ENCODE data around the gene ABAT.

DNA sequence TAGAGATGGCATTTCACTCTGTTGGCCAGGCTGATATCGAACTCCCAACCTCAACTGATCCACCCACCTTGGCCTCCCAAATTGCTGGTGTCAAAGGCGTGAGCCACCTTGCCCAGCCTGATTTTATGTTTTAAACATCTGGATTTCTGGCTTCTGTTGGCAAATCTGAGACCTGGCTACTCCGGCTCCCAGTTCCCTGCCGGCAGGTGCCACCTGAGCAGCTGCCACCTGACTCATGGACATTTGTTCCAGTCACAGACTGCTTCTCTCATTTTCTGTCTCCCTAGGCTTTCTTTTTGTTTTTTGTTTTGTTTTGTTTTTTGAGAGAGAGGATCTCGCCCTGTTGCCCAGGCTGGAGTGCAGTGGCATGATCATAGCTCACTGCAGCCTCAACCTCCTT is 132.8 kb downstream of the ABAT start:
- TF ChIP-seq, protein P1, sequence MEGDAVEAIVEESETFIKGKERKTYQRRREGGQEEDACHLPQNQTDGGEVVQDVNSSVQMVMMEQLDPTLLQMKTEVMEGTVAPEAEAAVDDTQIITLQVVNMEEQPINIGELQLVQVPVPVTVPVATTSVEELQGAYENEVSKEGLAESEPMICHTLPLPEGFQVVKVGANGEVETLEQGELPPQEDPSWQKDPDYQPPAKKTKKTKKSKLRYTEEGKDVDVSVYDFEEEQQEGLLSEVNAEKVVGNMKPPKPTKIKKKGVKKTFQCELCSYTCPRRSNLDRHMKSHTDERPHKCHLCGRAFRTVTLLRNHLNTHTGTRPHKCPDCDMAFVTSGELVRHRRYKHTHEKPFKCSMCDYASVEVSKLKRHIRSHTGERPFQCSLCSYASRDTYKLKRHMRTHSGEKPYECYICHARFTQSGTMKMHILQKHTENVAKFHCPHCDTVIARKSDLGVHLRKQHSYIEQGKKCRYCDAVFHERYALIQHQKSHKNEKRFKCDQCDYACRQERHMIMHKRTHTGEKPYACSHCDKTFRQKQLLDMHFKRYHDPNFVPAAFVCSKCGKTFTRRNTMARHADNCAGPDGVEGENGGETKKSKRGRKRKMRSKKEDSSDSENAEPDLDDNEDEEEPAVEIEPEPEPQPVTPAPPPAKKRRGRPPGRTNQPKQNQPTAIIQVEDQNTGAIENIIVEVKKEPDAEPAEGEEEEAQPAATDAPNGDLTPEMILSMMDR (IDR thresholded peaks at IDR 0.05): no peak
- TF ChIP-seq RAD21 (conservative IDR thresholded peaks at IDR 0.05 in 1 of 2, IDR thresholded peaks at IDR 0.05 in 1 of 2) (no peak), BHLHE40 (IDR thresholded peaks at IDR 0.05; ENCODE audit: low read depth, low read length) (no peak), HOXA7 (CRISPR knock-in tag; IDR thresholded peaks at IDR 0.05) (no peak), EP300 (IDR thresholded peaks at IDR 0.05) (no peak), CHD4 (IDR thresholded peaks at IDR 0.05; ENCODE audit: borderline replicate concordance) (no peak), SMC3 (IDR thresholded peaks at IDR 0.05) (no peak)
- TF ChIP-seq, protein P2, sequence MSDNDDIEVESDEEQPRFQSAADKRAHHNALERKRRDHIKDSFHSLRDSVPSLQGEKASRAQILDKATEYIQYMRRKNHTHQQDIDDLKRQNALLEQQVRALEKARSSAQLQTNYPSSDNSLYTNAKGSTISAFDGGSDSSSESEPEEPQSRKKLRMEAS (IDR thresholded peaks at IDR 0.05): no peak
- TF ChIP-seq, protein P3, sequence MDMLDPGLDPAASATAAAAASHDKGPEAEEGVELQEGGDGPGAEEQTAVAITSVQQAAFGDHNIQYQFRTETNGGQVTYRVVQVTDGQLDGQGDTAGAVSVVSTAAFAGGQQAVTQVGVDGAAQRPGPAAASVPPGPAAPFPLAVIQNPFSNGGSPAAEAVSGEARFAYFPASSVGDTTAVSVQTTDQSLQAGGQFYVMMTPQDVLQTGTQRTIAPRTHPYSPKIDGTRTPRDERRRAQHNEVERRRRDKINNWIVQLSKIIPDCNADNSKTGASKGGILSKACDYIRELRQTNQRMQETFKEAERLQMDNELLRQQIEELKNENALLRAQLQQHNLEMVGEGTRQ (IDR thresholded peaks at IDR 0.05): no peak
